NCI-H446 (cell line): Measurements from ENCODE around the gene STK4.

ENCODE experiments used
- DNase-seq, 2 experiments: peaks; one replicate each; lab custom pipeline; 2025; lab: John Stamatoyannopoulos, UW

Gene STK4

DNA sequence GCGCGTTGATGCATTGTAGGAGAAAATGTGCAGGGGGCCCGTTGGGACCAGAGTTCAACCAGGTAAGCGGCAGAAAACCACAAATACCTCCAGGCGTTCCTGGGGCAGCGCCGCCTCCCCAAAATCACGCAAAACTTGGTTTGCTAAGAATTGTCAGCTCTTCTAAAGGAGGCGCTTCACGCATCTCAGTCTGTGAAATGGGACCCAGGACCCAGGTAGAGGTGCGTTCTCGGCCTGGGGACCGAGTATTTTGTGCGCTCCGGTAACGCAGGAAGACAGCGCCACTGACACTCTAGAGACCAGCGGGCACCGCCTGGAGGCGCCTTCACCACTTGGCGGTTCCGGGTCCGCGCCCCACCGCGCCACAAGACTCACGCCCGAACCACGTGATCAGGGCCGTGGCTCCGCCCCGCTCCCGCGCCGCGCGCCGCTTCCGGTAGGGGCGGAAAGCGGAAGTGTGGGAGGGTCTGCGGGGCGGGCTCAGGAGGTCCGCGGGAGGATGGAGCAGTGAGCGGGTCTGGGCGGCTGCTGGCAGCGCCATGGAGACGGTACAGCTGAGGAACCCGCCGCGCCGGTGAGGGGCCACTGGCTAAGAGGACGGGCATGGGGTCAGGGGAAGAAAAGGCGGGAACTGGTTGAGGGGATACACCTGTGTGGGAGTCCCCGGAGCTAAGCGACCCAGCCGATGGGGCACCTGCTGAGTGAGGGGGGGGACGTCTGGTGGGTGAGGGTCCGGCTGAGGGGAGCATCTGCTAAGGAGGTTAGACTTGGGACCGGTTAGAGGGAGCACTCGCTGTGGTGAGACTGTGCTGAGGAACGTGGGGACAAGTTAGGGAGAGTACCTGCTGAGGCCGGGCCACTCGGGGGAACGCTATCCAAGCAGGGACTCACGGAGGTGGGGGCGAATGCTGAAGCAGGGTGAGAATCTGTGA is at the start of gene STK4:
Gene STK4 (plus strand): TSS at position 483 of the 932 bp plus-strand sequence. CDS start 57 bp downstream, at position 540.
- peak; percentile 88 to 97 for DNase-seq

GRCh38 chr20:44916586-44916985 is 49.7 kb upstream of the STK4 start:
- no peak for DNase-seq

DNA sequence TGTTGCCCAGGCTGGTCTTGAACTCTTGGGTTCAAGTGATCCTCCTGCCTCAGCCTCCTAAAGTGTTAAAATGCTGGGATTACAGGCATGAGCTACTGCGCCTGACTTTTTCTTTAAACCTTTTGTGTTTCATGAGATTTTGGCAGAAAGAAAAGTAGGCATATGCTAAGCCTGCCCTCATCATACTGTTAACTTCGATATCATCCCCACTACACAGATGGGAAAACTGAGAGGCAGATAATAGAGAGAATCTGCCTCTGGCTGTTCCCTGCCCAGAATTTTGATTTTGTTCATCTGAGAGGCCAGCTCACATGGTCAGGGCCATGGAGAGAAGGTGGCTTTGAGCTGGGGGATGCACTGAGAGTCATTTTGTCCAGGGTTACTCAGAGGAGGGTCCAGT is 48.9 kb upstream of the STK4 start:
- no peak for DNase-seq

DNA sequence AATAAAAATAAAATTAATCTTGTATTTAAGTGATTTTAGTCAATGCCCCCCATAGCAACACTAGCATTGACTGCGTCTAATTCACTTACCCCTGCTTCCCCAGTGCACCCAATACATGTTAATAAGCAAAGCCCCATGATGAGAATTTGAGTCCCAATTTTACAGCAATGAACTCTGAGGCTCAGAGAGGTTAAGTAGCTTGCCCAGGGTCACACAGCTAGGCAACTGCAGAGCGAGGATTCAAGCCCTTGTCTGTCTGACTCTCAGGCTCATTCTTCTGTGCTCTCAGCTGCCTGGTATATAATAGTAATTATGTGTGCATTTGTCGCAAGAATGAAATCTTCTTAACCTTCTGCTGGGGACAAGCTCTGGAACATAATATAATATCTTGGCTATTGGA is 48.0 kb upstream of the STK4 start:
- DNase-seq, result no peak

- DNase-seq, result no peak
Measured at GRCh38 chr20:44918761-44919160, 47.6 kb upstream of the STK4 start.

DNA sequence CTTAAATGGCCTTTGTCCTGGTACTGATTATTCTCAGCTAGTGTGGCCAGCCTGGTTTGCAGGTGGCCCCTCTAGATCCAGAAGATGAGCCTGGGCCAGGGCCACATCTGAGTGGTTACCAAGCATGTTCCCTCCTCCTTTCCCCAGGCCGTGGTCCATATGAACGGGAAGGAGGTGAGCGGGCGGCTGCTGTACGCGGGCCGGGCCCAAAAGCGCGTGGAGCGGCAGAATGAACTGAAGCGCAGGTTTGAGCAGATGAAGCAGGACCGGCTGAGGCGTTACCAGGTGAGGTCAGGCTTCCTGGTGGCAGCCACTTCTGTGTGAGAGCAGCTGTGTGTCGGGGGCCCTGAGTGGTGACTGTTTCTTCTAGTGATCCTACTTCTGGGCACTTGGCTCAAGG is 44.9 kb upstream of the STK4 start:
- DNase-seq, result no peak

GRCh38 chr20:44924541-44924940 is 41.8 kb upstream of the STK4 start:
- no peak for DNase-seq

GRCh38 chr20:44928595-44928994 is 37.7 kb upstream of the STK4 start:
- no peak for DNase-seq

DNA sequence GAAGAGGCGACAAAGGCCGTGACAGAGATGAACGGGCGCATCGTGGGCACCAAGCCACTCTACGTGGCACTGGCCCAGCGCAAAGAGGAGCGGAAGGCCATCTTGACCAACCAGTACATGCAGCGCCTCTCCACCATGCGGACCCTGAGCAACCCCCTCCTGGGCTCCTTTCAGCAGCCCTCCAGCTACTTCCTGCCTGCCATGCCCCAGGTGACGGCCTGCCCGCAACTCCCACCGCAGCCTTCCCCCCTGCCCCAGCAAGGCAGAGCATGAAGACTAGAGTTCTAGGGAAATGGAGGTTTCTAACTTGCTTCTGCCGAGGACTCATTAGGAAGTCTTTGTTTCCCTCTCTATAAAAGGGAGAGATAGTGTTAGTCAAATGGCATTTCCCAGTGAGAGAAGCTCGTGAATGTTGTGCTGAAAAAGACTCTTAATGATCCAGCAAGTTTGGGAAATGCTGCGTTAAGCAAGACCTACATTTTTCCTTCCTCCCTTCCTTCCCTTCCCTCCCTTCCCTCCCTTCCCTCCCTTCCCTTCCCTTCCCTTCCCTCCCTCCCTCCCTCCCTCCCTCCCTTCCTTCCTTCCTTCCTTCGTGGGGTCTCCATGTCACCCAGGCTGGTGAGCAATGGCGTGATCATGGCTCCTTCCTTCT is 35.7 kb upstream of the STK4 start:
- DNase-seq, result no peak

- DNase-seq, result no peak
Measured at GRCh38 chr20:44931911-44932310, 34.4 kb upstream of the STK4 start.

DNA sequence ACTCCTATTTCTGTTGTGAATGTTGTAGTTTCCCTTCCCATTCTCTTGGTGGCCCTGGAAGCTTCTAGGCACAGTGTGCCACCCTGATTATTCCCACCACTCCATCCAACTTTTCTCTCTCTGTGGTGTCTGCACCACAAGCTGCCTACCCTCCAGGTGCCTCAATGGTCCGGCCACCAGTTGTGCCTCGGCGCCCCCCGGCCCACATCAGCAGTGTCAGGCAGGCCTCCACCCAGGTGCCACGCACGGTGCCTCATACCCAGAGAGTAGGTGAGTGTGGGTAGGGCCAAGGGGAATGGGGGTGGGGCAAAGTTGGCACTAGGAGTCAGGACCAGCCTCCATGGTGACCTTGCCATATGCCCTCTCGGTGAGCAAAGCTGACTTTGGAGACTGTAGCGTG is 33.4 kb upstream of the STK4 start:
- DNase-seq, result no peak

DNA sequence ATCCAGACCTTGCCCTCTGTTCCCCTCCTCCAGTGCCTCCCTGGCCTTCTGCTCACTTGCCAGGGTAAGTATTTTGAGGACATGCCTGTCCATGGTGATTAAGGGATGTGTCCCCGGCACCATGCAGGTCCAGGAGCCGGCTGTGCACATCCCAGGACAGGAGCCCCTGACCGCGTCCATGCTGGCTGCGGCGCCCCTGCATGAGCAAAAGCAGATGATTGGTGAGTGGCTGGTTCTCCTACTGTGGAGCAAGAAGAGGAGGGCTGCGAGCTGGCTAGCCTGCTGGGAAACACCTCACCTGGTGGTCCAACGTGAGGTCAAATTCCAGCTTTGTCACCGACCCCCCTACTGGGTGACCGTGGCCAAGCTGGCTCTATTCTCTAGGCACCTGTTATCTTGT is 29.8 kb upstream of the STK4 start:
- no peak for DNase-seq

DNA sequence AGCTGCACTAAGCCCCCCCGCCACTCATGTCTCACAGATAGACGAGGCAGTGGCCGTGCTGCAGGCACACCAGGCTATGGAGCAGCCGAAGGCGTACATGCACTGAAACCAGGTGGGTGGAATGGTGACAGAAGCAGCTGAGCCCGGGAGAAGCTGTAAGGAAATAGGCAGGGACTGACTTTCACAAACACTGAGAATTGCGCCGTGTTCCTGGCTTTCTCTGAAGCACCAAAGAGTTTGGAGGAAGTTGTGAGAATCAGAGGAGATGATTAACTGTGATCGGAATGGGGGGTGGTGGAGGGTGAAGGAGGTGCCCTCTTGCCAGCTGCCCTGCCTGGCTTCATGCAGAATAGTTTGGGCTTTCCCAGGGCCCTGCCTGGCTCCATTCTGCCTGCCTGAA is 27.7 kb upstream of the STK4 start:
- DNase-seq, result no peak

- DNase-seq, result no peak
Measured at GRCh38 chr20:44941120-44941691, 25.1 kb upstream of the STK4 start.

DNA sequence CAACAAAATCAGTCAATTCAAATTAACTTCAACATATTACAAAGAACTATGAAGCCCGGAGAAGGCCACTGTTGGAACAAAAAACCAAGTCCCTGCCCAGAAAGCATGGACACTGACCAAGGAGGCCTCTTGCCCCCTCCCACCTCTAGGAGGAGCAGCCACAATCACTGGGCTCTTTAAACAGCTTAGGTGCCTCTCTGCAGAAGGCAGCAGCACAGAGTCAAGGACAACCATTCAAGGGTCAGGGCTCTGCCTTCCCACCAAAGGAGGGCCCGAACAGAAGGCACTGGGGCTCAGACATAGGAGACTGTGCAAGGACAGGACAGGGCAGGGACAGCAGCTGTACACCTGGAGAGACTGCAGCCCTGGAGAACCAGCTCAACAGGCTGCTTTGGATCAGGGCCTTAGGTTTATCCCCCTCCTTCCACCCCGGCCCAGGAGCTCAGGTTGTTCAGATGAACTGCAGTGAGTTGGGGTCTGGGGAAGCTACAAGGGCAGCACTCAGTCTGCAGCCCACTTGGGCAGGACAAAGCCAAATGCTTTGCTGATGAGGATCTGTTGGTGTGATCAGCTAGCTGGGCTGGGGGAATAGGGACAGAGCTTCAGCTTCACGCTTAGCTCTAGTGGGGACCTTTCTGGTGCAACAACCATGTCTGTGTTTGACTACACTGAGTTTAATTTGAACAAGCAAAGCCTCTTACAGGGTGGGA is 23.9 kb upstream of the STK4 start:
- DNase-seq, result no peak

DNA sequence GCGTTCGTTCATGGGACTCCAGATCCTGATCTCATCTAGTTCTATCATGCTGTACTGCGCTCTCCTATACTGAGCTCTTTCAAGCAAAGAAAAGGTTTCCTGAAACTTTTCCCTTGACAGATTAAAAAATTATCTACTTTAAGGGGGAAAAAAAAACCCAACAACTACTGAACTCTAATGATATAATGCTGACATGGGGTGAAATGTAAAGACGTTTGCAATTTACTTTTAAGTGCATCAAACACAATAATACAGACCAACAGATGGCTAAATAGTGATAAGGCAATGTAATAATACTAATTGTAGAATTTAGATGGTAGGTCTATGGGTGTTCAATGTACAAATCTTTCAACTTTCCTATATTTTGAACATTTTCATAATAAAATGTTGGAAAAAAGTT is 22.5 kb upstream of the STK4 start:
- DNase-seq, result no peak

DNA sequence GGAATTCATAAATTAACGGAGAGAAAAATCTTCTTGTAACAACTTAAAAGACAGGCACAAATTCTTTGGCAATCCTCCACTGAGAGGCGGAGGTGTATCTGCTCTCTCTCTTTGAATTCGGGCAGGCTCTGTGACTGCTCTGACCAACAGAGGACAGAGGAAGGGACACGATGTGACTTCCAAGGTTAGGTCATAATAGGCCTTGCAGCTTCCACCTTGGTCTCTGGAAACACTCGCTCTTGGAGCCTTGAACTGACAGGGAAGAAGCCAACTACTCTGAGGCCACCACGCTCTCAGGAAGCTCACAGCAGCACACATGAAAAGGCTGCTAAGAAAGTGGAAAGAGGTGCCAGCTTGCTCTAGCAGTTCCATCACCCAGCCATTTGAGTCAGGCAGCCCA is 21.1 kb upstream of the STK4 start:
- no peak for DNase-seq

DNA sequence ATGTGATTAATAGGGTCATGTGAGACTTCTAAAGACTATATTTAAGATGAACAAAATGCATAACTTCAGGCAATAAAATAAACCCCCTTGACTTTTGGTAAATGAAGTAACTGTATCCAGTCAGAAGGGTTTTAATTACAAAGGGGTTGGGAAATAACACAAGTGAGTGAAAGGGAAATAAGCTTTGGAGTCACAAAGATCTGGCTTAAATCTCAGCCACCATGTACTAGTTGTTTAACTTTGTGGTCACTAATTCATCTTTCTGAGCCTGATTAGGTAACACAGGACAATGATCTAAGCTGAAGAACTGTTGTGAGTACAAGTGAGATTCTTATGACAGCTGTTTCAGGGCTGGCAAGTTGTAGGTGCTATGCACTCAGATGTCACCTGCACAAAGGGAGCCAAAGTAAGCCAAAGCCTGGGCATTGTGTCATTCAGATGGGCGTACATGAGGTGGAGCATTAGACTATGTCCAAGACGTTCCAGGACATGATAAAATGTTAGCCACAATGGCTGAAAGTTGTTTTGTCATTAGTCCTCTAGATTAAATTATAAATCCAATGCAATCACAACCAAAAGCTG is 19.9 kb upstream of the STK4 start:
- no peak for DNase-seq

- DNase-seq, result no peak
Measured at GRCh38 chr20:44948107-44948506, 18.2 kb upstream of the STK4 start.

DNA sequence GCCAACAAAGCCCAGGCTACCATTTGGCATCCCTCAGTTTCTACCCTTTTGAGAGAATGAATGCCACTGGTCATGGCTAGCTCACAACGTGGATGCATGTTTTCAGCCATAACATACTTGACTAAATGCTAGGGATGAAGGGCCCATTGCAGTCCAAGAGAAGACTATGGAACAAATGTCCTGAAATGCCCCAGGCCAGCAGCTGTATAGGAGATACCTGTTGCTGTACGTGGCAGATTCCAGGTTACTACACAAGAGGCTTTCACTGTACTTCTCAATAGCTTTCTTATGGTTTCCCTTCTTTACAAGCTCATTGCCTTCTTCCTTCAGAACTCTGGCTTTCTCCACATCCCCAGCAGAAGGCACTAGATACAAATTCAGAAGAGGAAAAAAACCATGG is 17.8 kb upstream of the STK4 start:
- no peak for DNase-seq

- DNase-seq, result no peak
Measured at GRCh38 chr20:44950368-44950767, 15.9 kb upstream of the STK4 start.

GRCh38 chr20:44952731-44953130 is 13.6 kb upstream of the STK4 start:
- no peak for DNase-seq
